A673 (cell line): ENCODE measurements around the gene PTTG1IP. TPM values are rescaled to one million over a fixed set of nuclear protein-coding genes. Genes with fewer than 3 reads are reported as not detected.

Experiments
- BruUV-seq: library from RNA; stranded (reverse); fragments of 400-500 nt; replicated peaks from 2 replicates; lab custom pipeline; 2021; lab: Mats Ljungman, UMichigan
- CTCF ChIA-PET: fragments of 300-600 bp; sonication (Branson Sonifier 250); formaldehyde crosslinking; loops from one replicate; lab custom pipeline; 2022; ENCODE audit warnings: antibody characterized with exemption; lab: Charles Lee
- POLR2A ChIA-PET: fragments of 300-600 bp; sonication (Branson Sonifier 250); formaldehyde crosslinking; loops from one replicate; lab custom pipeline; 2022; ENCODE audit warnings: antibody characterized with exemption; ENCODE audit not compliant: low non-redundant PET; lab: Charles Lee
- DNase-seq: peaks from one replicate; pipeline ENCODE4 v3.0.0-alpha.2; 2015; ENCODE audit warnings: low spot score
- H3K27ac ChIP-seq: fragments of 200-600 bp; sonication (generic); 2 replicates; pipeline ENCODE4 v1.5.1; 2016; ENCODE audit warnings: mixed run types, low read depth, mild to moderate bottlenecking, mixed read lengths, antibody characterized with exemption, low read length; ENCODE audit not compliant: poor library complexity, severe bottlenecking
- H3K27me3 ChIP-seq: fragments of 200-600 bp; sonication (generic); replicated peaks from 2 replicates; pipeline ENCODE4 v1.6.1; 2017; ENCODE audit warnings: mixed run types, low read depth, mild to moderate bottlenecking, mixed read lengths, antibody characterized with exemption, low read length; ENCODE audit not compliant: insufficient read depth, poor library complexity
- H3K36me3 ChIP-seq: fragments of 200-600 bp; sonication (generic); 2 replicates; pipeline ENCODE4 v1.6.1; 2016; ENCODE audit warnings: mixed run types, mild to moderate bottlenecking, mixed read lengths, antibody characterized with exemption, low read length; ENCODE audit not compliant: insufficient read depth, poor library complexity, severe bottlenecking
- H3K4me1 ChIP-seq: fragments of 200-600 bp; sonication (generic); 2 replicates; pipeline ENCODE4 v1.6.1; 2017; ENCODE audit warnings: mixed run types, mild to moderate bottlenecking, mixed read lengths, antibody characterized with exemption, low read length; ENCODE audit not compliant: insufficient read depth, poor library complexity, severe bottlenecking
- H3K4me3 ChIP-seq: fragments of 200-600 bp; sonication (generic); 2 replicates; pipeline ENCODE4 v1.5.1; 2016; ENCODE audit warnings: low read depth, mixed run types, mild to moderate bottlenecking, mixed read lengths, low read length; ENCODE audit not compliant: poor library complexity, severe bottlenecking
- H3K9me3 ChIP-seq: fragments of 200-600 bp; sonication (generic); 2 replicates; pipeline ENCODE4 v1.6.1; 2016; ENCODE audit warnings: mixed run types, low read depth, mild to moderate bottlenecking, mixed read lengths, antibody characterized with exemption, low read length; ENCODE audit not compliant: poor library complexity, severe bottlenecking
- CTCF ChIP-seq: fragments of 300-800, 200-600 bp; sonication (generic); conservative IDR thresholded peaks from 2 replicates; pipeline ENCODE4 v1.5.1; 2017; ENCODE audit warnings: low read depth, mild to moderate bottlenecking, antibody characterized with exemption, low read length, moderate library complexity, mixed read lengths
- EZH2 ChIP-seq: fragments of 200-600 bp; sonication (generic); IDR thresholded peaks from 2 replicates; pipeline ENCODE4 v1.6.1; 2017; ENCODE audit warnings: borderline replicate concordance, low read depth, mild to moderate bottlenecking, mixed read lengths, antibody characterized with exemption, low read length; ENCODE audit not compliant: poor library complexity, severe bottlenecking
- intact Hi-C: fragments of 100-400 bp; cut with micrococcal nuclease; formaldehyde crosslinking; loops from one replicate; pipeline ENCODE4 v1.10.0; 2022; ENCODE audit not compliant: unreplicated experiment
- total RNA-seq: library from RNA; stranded (reverse); gene quantifications from 2 replicates; pipeline ENCODE4 v1.2.3, GENCODE V29; 2021

PTTG1IP gene
- total RNA-seq, 1 experiment from 2014 or later: 216 TPM

DNA sequence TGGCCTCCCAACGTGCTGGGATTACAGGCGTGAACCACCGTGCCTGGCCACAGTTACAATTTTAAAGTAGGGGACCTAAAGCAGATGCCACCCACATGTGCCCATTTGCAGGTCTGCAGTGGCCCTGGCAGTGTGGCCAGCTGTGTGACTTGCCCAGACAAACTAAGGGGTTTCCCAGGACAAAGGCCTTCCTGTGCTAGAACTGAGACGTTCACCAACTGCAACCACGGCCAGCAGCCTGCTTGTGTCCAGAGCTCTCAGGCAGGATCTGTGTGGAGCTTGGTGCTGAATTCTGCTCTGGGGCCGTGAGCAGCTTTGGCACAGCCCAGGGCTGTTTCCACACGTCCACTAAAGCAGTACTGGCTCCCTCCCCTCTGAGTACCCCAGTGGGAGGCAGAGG, 10.6 kb upstream of the PTTG1IP start:
- H3K27ac ChIP-seq: no peak overlapping the region
- intact Hi-C loops: no loop called here
- H3K9me3 ChIP-seq: no peaks in the 10 kb centered on the region
- H3K4me1 ChIP-seq: peaks cover 24% of the 10 kb centered on the region
- H3K36me3 ChIP-seq: no peaks in the 10 kb centered on the region
- H3K4me3 ChIP-seq: no peak overlapping the region
- no TSS peak for BruUV-seq
- DNase-seq: no peak
- H3K27me3 ChIP-seq: no peaks in the 10 kb centered on the region
- ChIA-PET CTCF (no interaction called here), POLR2A (interaction anchor here (0.6 kb wide), 1 partner anchor 80 kb away, joined by 7 read pairs; no protein-coding TSS in a partner anchor)
- TF ChIP-seq EZH2: no peak
- TF ChIP-seq CTCF: no peak

DNA sequence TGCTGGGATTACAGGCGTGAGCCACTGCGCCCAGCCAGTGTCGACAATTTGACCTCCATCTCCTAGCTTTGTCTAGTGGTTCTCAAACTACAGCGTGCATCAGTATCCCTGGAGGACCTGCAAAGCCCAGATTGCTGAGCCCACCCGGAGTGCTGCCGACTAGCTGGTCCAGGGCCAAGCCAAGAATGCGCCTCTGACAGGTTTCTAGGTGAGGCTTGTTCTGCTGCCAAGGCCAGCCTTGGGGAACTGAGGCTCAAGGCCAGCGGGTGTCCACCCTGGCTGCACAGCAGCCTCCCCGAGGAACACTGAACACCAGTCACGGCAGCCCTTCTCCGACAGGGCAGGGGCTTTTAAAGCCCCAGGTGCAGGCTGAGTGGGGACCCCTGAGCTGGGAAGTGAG, 9.8 kb upstream of the PTTG1IP start:
- no peaks in the 10 kb centered on the region for H3K36me3 ChIP-seq
- no TSS peak for BruUV-seq
- no peak for DNase-seq
- H3K4me3 ChIP-seq: no peak overlapping the region
- H3K27me3 ChIP-seq: no peaks in the 10 kb centered on the region
- ChIA-PET CTCF (no interaction called here), POLR2A (no interaction called here)
- H3K27ac ChIP-seq: no peak overlapping the region
- intact Hi-C loops: no loop called here
- TF ChIP-seq CTCF (no peak), EZH2 (no peak)
- peaks cover 24% of the 10 kb centered on the region for H3K4me1 ChIP-seq
- H3K9me3 ChIP-seq: no peaks in the 10 kb centered on the region

DNA sequence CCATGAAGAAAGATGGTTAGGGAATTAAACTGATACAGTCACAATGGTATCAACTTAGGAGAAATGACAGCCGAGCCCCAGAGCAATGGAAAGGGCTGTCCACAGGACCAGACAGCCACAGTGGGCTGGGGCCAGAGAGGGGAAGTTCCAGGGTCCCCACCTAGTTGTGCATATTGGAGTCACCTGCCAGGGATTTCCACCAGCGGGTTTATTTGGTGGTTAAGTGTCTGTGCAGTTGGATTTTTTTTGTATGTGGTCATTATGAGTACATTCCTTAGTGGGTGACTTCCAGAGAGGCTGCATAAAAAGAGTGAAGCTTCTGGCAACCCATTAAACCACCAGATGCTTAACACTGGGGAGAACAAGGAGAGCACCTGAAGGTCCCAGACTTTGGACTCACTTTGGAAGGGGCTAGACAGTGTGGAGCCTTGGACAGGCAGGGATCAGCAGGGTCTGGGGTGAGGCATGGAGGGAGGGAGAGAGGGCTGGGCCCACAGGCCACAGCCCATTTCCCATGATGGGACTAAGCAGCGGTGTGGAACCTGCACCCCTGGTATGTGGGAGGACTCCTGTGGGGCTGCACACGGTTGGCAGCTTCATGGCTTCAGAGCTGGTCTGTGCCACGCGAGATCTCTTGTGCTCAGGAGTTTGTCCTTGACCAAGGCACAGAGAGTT, 7.8 kb upstream of the PTTG1IP start:
- Histone ChIP-seq H3K9me3 (no peaks in the 10 kb centered on the region), H3K4me3 (no peak overlapping the region), H3K27ac (peak overlapping the region; percentile 70), H3K36me3 (no peaks in the 10 kb centered on the region), H3K27me3 (no peaks in the 10 kb centered on the region), H3K4me1 (peaks cover 24% of the 10 kb centered on the region)
- no peak for DNase-seq
- CTCF ChIA-PET: no interaction called here
- TF ChIP-seq EZH2 (no peak), CTCF (no peak)
- BruUV-seq: no TSS peak
- POLR2A ChIA-PET: interaction anchor here (0.6 to 0.7 kb wide), 2 partner anchors 18 to 44 kb away, joined by 3 to 4 read pairs; no protein-coding TSS in a partner anchor
- intact Hi-C loops: no loop called here
